CD14-positive monocyte (primary cell): ENCODE measurements around the gene CNTN5. TPM values are rescaled to one million over a fixed set of nuclear protein-coding genes. Genes with fewer than 3 reads are reported as not detected.

Experiments
- DNase-seq, 3 donors: peaks; one replicate each; pipeline ENCODE4 v3.0.0-alpha.2; 2011 to 2022
- H2AFZ ChIP-seq: 2 replicates; pipeline ENCODE4 v1.6.0; 2012; ENCODE audit warnings: mild to moderate bottlenecking, low read depth, low read length, inconsistent platforms; ENCODE audit not compliant: insufficient read depth, poor library complexity, severe bottlenecking
- H3K27ac ChIP-seq, 2 donors: 1 replicate in 1 of 2; 2 replicates in 1 of 2; pipeline ENCODE4 v1.5.1; 2012 to 2013; ENCODE audit warnings: low read length in 2 of 2, control low read depth in 1 of 2, inconsistent platforms in 1 of 2, low read depth in 1 of 2, mild to moderate bottlenecking in 1 of 2
- H3K27me3 ChIP-seq, 2 donors: one replicate each; pipeline versions ENCODE4 v1.6.0 to v1.6.1; 2011 to 2013; ENCODE audit warnings: low read length in 2 of 2; ENCODE audit not compliant: control insufficient read depth in 2 of 2, insufficient read depth in 2 of 2
- H3K36me3 ChIP-seq, 2 donors: replicated peaks in 1 of 2; 1 replicate in 1 of 2; 2 replicates in 1 of 2; pipeline versions ENCODE4 v1.5.1 to v1.6.1; 2012 to 2013; ENCODE audit warnings: low read length in 2 of 2, control low read depth in 1 of 2, inconsistent platforms in 1 of 2, mild to moderate bottlenecking in 1 of 2; ENCODE audit not compliant: insufficient read depth in 2 of 2, control insufficient read depth in 1 of 2
- H3K4me1 ChIP-seq, 2 donors: 1 replicate in 1 of 2; 2 replicates in 1 of 2; pipeline versions ENCODE4 v1.5.1 to v1.6.1; 2012 to 2013; ENCODE audit warnings: low read length in 2 of 2, control low read depth in 1 of 2, inconsistent platforms in 1 of 2, mild to moderate bottlenecking in 1 of 2, moderate library complexity in 1 of 2; ENCODE audit not compliant: insufficient read depth in 2 of 2, control insufficient read depth in 1 of 2
- H3K4me2 ChIP-seq: replicated peaks from 2 replicates; pipeline ENCODE3; 2012; ENCODE audit warnings: low read length, moderate library complexity, mild to moderate bottlenecking; ENCODE audit not compliant: poor library complexity, severe bottlenecking; ENCODE audit errors: extremely low read depth
- H3K4me3 ChIP-seq, 3 experiments: fragments of 200-600 bp in 1 of 3; sonication (generic) in 1 of 3; replicated peaks in 1 of 3; 1 replicate in 2 of 3; 2 replicates in 1 of 3; pipeline ENCODE4 v1.5.1; 2011 to 2013; ENCODE audit warnings: low read length in 3 of 3, mild to moderate bottlenecking in 3 of 3, control low read depth in 2 of 3, low read depth in 2 of 3, inconsistent platforms in 1 of 3, moderate library complexity in 1 of 3
- H3K79me2 ChIP-seq: 2 replicates; pipeline ENCODE4 v1.6.0; 2012; ENCODE audit warnings: mild to moderate bottlenecking, control low read depth, inconsistent platforms, low read length, moderate library complexity; ENCODE audit not compliant: insufficient read depth
- H3K9ac ChIP-seq: 2 replicates; pipeline ENCODE4 v1.6.0; 2017; ENCODE audit warnings: low read length, mild to moderate bottlenecking; ENCODE audit not compliant: insufficient read depth, poor library complexity, severe bottlenecking
- H3K9me3 ChIP-seq, 2 donors: replicated peaks in 1 of 2; 1 replicate in 1 of 2; 2 replicates in 1 of 2; pipeline versions ENCODE4 v1.5.1 to v1.6.1; 2012 to 2013; ENCODE audit warnings: low read length in 2 of 2, control low read depth in 1 of 2; ENCODE audit not compliant: control insufficient read depth in 1 of 2, insufficient read depth in 1 of 2
- H4K20me1 ChIP-seq: 2 replicates; pipeline ENCODE4 v1.6.0; 2012; ENCODE audit warnings: mild to moderate bottlenecking, low read length, control low read depth, moderate library complexity; ENCODE audit not compliant: insufficient read depth
- H3K27ac Mint-ChIP-seq, 7 donors: one replicate each; pipeline ENCODE4 v1.8.0; 2020; ENCODE audit warnings: mild to moderate bottlenecking in 7 of 7, mixed read lengths in 7 of 7, moderate library complexity in 6 of 7, inconsistent platforms in 2 of 7
- H3K27me3 Mint-ChIP-seq, 3 donors: one replicate each; pipeline ENCODE4 v1.8.0; 2021 to 2022; ENCODE audit warnings: low read depth in 3 of 3, mild to moderate bottlenecking in 3 of 3, mixed read lengths in 3 of 3, moderate library complexity in 3 of 3, inconsistent platforms in 1 of 3
- H3K36me3 Mint-ChIP-seq, 2 donors: one replicate each; pipeline ENCODE4 v1.8.0; 2020; ENCODE audit warnings: mixed read lengths in 2 of 2, inconsistent platforms in 1 of 2, mild to moderate bottlenecking in 1 of 2
- H3K4me1 Mint-ChIP-seq: one replicate; pipeline ENCODE4 v1.8.0; 2020; ENCODE audit warnings: mild to moderate bottlenecking, mixed read lengths
- H3K4me3 Mint-ChIP-seq, 2 donors: one replicate each; pipeline ENCODE4 v1.8.0; 2020; ENCODE audit warnings: mild to moderate bottlenecking in 2 of 2, mixed read lengths in 2 of 2, moderate library complexity in 1 of 2
- H3K9me3 Mint-ChIP-seq, 7 donors: one replicate each; pipeline ENCODE4 v1.8.0; 2020 to 2022; ENCODE audit warnings: mixed read lengths in 7 of 7, mild to moderate bottlenecking in 6 of 7, moderate library complexity in 6 of 7, inconsistent platforms in 2 of 7
- CTCF ChIP-seq: fragments of 200-600 bp; IDR thresholded peaks from one replicate; pipeline ENCODE4 v1.8.0; 2022; ENCODE audit warnings: antibody characterized with exemption, mild to moderate bottlenecking
- WGBS: methylation state at CpG from one replicate; pipeline ENCODE4 v1.1.5; 2013; ENCODE audit warnings: missing lambda C conversion rate; ENCODE audit not compliant: insufficient coverage; 5-methylcytosine and 5-hydroxymethylcytosine counted together
- intact Hi-C, 2 donors: fragments of 100-400 bp; cut with micrococcal nuclease; formaldehyde crosslinking; loops; one replicate each; pipeline versions ENCODE4 v1.15.0 to v1.15.1; 2023
- polyA plus RNA-seq, 3 donors: library from polyadenylated mRNA; depleted of rRNA in 1 of 3; unstranded in 2 of 3; stranded (reverse) in 1 of 3; fragments of 300-500 nt in 2 of 3; fragments of >200 nt in 1 of 3; fragmentation: Illumina TruSeq in 2 of 3; gene quantifications; 1 replicate in 2 of 3; 2 replicates in 1 of 3; pipeline ENCODE4 v1.2.3, GENCODE V29; 2012 to 2021

CNTN5 gene
- polyA plus RNA-seq, 3 donors = not detected

- Mint-ChIP-seq H3K4me1 (no peaks in the 10 kb centered on the region), H3K27ac (no peak overlapping the region), H3K4me3 (no peak overlapping the region), H3K36me3 (no peaks in the 10 kb centered on the region), H3K9me3 (no peaks in the 10 kb centered on the region), H3K27me3 (peaks cover 0 to 2% (median 0%) of the 10 kb centered on the region in 3 donors)
- no CpG with 5 or more reads among the region's 1 CpG for WGBS
- no peak overlapping the region for H3K27ac ChIP-seq
- no peak overlapping the region for H3K9ac ChIP-seq
- TF ChIP-seq CTCF = no peak
- no peaks in the 10 kb centered on the region for H4K20me1 ChIP-seq
- H3K4me2 ChIP-seq = no peak overlapping the region
- H3K79me2 ChIP-seq = no peaks in the 10 kb centered on the region
- no peak overlapping the region for H2AFZ ChIP-seq
- H3K4me1 ChIP-seq = no peaks in the 10 kb centered on the region
- H3K9me3 ChIP-seq = no peaks in the 10 kb centered on the region
- DNase-seq = no peak
- H3K36me3 ChIP-seq = no peaks in the 10 kb centered on the region
- H3K27me3 ChIP-seq = no peaks in the 10 kb centered on the region
- intact Hi-C loops = no loop called here
- no peak overlapping the region for H3K4me3 ChIP-seq
These were observed 686.1 kb downstream of the CNTN5 start for GRCh38 chr11:99706848-99707247.

GRCh38 chr11:99708928-99709672 is 688.4 kb downstream of the CNTN5 start:
- no peak overlapping the region for H3K4me3 Mint-ChIP-seq
- no peak for DNase-seq
- Histone ChIP-seq H3K9me3 (no peaks in the 10 kb centered on the region), H3K36me3 (no peaks in the 10 kb centered on the region), H3K27ac (no peak overlapping the region), H3K4me1 (no peaks in the 10 kb centered on the region), H3K4me2 (no peak overlapping the region), H3K79me2 (no peaks in the 10 kb centered on the region), H3K4me3 (no peak overlapping the region), H2AFZ (no peak overlapping the region), H4K20me1 (no peaks in the 10 kb centered on the region), H3K9ac (no peak overlapping the region), H3K27me3 (no peaks in the 10 kb centered on the region)
- WGBS = no CpG with 5 or more reads among the region's 3 CpGs
- no peaks in the 10 kb centered on the region for H3K4me1 Mint-ChIP-seq
- intact Hi-C loops = no loop called here
- H3K27ac Mint-ChIP-seq = no peak overlapping the region
- H3K27me3 Mint-ChIP-seq = peaks cover 0 to 2% (median 0%) of the 10 kb centered on the region in 3 donors
- no peak for TF ChIP-seq CTCF
- H3K36me3 Mint-ChIP-seq = no peaks in the 10 kb centered on the region
- H3K9me3 Mint-ChIP-seq = peaks cover 0 to 3% (median 0%) of the 10 kb centered on the region in 7 donors
